SK-N-SH (cell line): ENCODE data around the gene DPYSL5. TPM values are rescaled to one million over a fixed set of nuclear protein-coding genes. Genes with fewer than 3 reads are reported as not detected.

ENCODE experiments used
- CTCF ChIA-PET: fragments of 300-600, 350-600 bp; formaldehyde crosslinking; extraction: SDS; loops from one replicate; lab custom pipeline; 2021; lab: Yijun Ruan, JAX
- POLR2A ChIA-PET: fragments of 350-600 bp; sonication (Branson Sonifier 250); formaldehyde crosslinking; extraction: SDS; loops from one replicate; lab custom pipeline; 2020; ENCODE audit warnings: antibody characterized with exemption, inconsistent platforms; lab: Yijun Ruan, JAX
- DNase-seq: peaks from one replicate; pipeline ENCODE4 v3.0.0; 2012
- H2AFZ ChIP-seq: fragments of 200-600 bp; sonication (generic); 2 replicates; pipeline ENCODE4 v1.8.1; 2016; ENCODE audit warnings: antibody characterized with exemption, mild to moderate bottlenecking, low read depth
- H3F3A ChIP-seq: fragments of 200-600 bp; sonication (generic); replicated peaks from 2 replicates; pipeline ENCODE3; 2016; ENCODE audit warnings: antibody characterized with exemption, mild to moderate bottlenecking; ENCODE audit not compliant: insufficient read depth
- H3K27ac ChIP-seq, 2 experiments: fragments of 200-500 bp in 1 of 2; fragments of 200-600 bp in 1 of 2; sonication (Bioruptor generic) in 1 of 2; sonication (generic), shearing (Covaris generic) in 1 of 2; 2 replicates each; pipeline versions ENCODE4 v1.5.1 to v1.6.1; 2014 to 2016; ENCODE audit warnings: low read depth in 2 of 2, inconsistent platforms in 1 of 2, low read length in 1 of 2, mild to moderate bottlenecking in 1 of 2, mixed read lengths in 1 of 2
- H3K27me3 ChIP-seq: fragments of 200-600 bp; sonication (generic), shearing (Covaris generic); 2 replicates; pipeline ENCODE4 v1.6.1; 2016; ENCODE audit warnings: mixed run types; ENCODE audit not compliant: insufficient read depth
- H3K36me3 ChIP-seq, 2 experiments: fragments of 200-500 bp in 1 of 2; fragments of 200-600 bp in 1 of 2; sonication (Bioruptor generic) in 1 of 2; sonication (generic) in 1 of 2; replicated peaks in 1 of 2; 2 replicates each; pipeline versions ENCODE3 to v1.5.1; 2014 to 2016; ENCODE audit warnings: low read length in 1 of 2, mild to moderate bottlenecking in 1 of 2; ENCODE audit not compliant: insufficient read depth in 2 of 2, control insufficient read depth in 1 of 2
- H3K4me1 ChIP-seq, 2 experiments: fragments of 200-500 bp in 1 of 2; fragments of 200-600 bp in 1 of 2; sonication (Bioruptor generic) in 1 of 2; sonication (generic), shearing (Covaris generic) in 1 of 2; 2 replicates each; pipeline versions ENCODE4 v1.5.1 to v1.6.1; 2014 to 2016; ENCODE audit warnings: low read depth in 1 of 2, low read length in 1 of 2, mixed run types in 1 of 2; ENCODE audit not compliant: insufficient read depth in 2 of 2, control insufficient read depth in 1 of 2
- H3K4me2 ChIP-seq: fragments of 200-600 bp; sonication (generic), shearing (Covaris generic); 2 replicates; pipeline ENCODE4 v1.6.1; 2017; ENCODE audit warnings: mixed run types
- H3K4me3 ChIP-seq, 2 experiments: fragments of 200-500 bp in 1 of 2; fragments of 200-600 bp in 1 of 2; sonication (Bioruptor generic) in 1 of 2; sonication (generic), shearing (Covaris generic) in 1 of 2; 2 replicates each; pipeline versions ENCODE4 v1.5.1 to v1.8.1; 2014 to 2016; ENCODE audit warnings: low read depth in 2 of 2, inconsistent platforms in 1 of 2, low read length in 1 of 2, mild to moderate bottlenecking in 1 of 2, mixed read lengths in 1 of 2, moderate library complexity in 1 of 2
- H3K79me2 ChIP-seq: fragments of 200-600 bp; sonication (generic); 2 replicates; pipeline ENCODE4 v1.8.1; 2017; ENCODE audit warnings: mild to moderate bottlenecking; ENCODE audit not compliant: insufficient read depth
- H3K9ac ChIP-seq: fragments of 200-600 bp; sonication (generic); 2 replicates; pipeline ENCODE4 v1.6.1; 2017; ENCODE audit warnings: mixed run types
- H3K9me2 ChIP-seq: fragments of 200-600 bp; sonication (generic); 2 replicates; pipeline ENCODE4 v1.6.1; 2017; ENCODE audit warnings: mixed run types
- H3K9me3 ChIP-seq: fragments of 200-600 bp; sonication (generic); 2 replicates; pipeline ENCODE4 v1.6.1; 2017; ENCODE audit warnings: mixed run types, mild to moderate bottlenecking, moderate library complexity
- H4K20me1 ChIP-seq: fragments of 200-600 bp; sonication (generic); 2 replicates; pipeline ENCODE4 v1.6.1; 2017; ENCODE audit warnings: mild to moderate bottlenecking, mixed run types; ENCODE audit not compliant: insufficient read depth
- CHD2 ChIP-seq: fragments of 150-350 bp; IDR thresholded peaks from 2 replicates; pipeline ENCODE4 v1.6.1; 2018; ENCODE audit warnings: low read length; ENCODE audit not compliant: partially characterized antibody
- FOXJ3 ChIP-seq: sonication (generic); formaldehyde crosslinking; IDR thresholded peaks from 2 replicates; pipeline ENCODE4 v1.5.1; 2020; ENCODE audit warnings: mild to moderate bottlenecking, missing genetic modification reagents
- NFIC ChIP-seq: IDR thresholded peaks from 2 replicates; pipeline ENCODE4 v1.4.0; 2012; ENCODE audit warnings: borderline replicate concordance
- NRF1 ChIP-seq: IDR thresholded peaks from 2 replicates; pipeline ENCODE4 v1.6.1; 2012; ENCODE audit warnings: low read depth, mild to moderate bottlenecking, low read length
- RAD21 ChIP-seq: IDR thresholded peaks from 2 replicates; pipeline ENCODE4 v1.6.1; 2012; ENCODE audit warnings: mild to moderate bottlenecking, low read length
- RCOR1 ChIP-seq: fragments of 150-350 bp; IDR thresholded peaks from 2 replicates; pipeline ENCODE4 v1.6.1; 2017; ENCODE audit warnings: antibody characterized with exemption, low read length
- REST ChIP-seq: IDR thresholded peaks from 2 replicates; pipeline ENCODE4 v1.6.1; 2012; ENCODE audit warnings: mild to moderate bottlenecking, low read depth, low read length, moderate library complexity
- RXRA ChIP-seq: IDR thresholded peaks from 2 replicates; pipeline ENCODE4 v1.4.0; 2012; ENCODE audit warnings: low read depth, mild to moderate bottlenecking, borderline replicate concordance
- TEAD4 ChIP-seq: IDR thresholded peaks from 2 replicates; pipeline ENCODE4 v1.4.0; 2012; ENCODE audit warnings: mild to moderate bottlenecking, borderline replicate concordance; ENCODE audit not compliant: insufficient read depth
- WGBS: methylation state at CpG from one replicate; pipeline ENCODE4 v1.1.6; 2017; ENCODE audit warnings: low lambda C conversion rate; 5-methylcytosine and 5-hydroxymethylcytosine counted together
- polyA plus RNA-seq, 3 experiments: library from polyadenylated mRNA; depleted of rRNA; stranded (reverse); fragments of >200 nt; gene quantifications; 2 replicates each; pipeline ENCODE4 v1.2.3, GENCODE V29; 2012

Gene DPYSL5
- 0.79 and 1.8 TPM in 2 replicates for polyA plus RNA-seq (2012; rRNA removed)
- polyA plus RNA-seq (2012; cell fraction: cytosol; rRNA removed) = 1.0 and 2.8 TPM in 2 replicates
- polyA plus RNA-seq (2012; cell fraction: nucleus; rRNA removed) = 0.64 and 1.0 TPM in 2 replicates

- Histone ChIP-seq H4K20me1 (no peaks in the 10 kb centered on the region), H3K36me3 (no peaks in the 10 kb centered on the region), H3K9ac (no peak within 1 kb of the TSS), H3K9me3 (no peaks in the 10 kb centered on the region), H2AFZ (no peak within 1 kb of the TSS; the same call in 1 of the 2 replicates), H3K27ac (peak within 1 kb of the TSS in 1 of 2 experiments; percentile 87; a peak in 2 of 4 replicates), H3K4me2 (peak within 1 kb of the TSS; percentile 73), H3F3A (peaks cover 4% of the 10 kb centered on the region), H3K9me2 (no peaks in the 10 kb centered on the region), H3K79me2 (no peaks in the 10 kb centered on the region), H3K27me3 (peaks cover 80% of the 10 kb centered on the region), H3K4me1 (peaks cover 0 to 37% of the 10 kb centered on the region in 2 experiments; a peak in 3 of 4 replicates), H3K4me3 (peak within 1 kb of the TSS; percentile 52 to 61)
- 3% methylated on average over 40 of the region's 83 CpGs for WGBS
- TF ChIP-seq RCOR1 = no peak
- peak; percentile 84 for TF ChIP-seq CHD2
- peak; percentile 29; the same call in 1 of the 2 replicates for TF ChIP-seq NRF1
- ChIA-PET POLR2A (interaction anchor here (0.6 to 5.5 kb wide), 7 partner anchors 12 to 95 kb away, joined by 3 to 51 read pairs (median 4); no protein-coding TSS in a partner anchor), CTCF (interaction anchor here (1.1 to 19.4 kb wide), 17 partner anchors 8 to 270 kb away, joined by 3 to 779 read pairs (median 16); partner anchors contain the start of gene MAPRE3)
- peak; percentile 99 for DNase-seq
Observed at GRCh38 chr2:26847655-26848335, at the start of gene DPYSL5. DPYSL5 (plus strand) TSS chr2:26848132; CDS start chr2:26898500, 50,368 bp downstream.

GRCh38 chr2:26801328-26801727 lies 46.6 kb upstream of the DPYSL5 start:
- Histone ChIP-seq H3K9me3 (no peaks in the 10 kb centered on the region), H3F3A (peaks cover 20% of the 10 kb centered on the region), H2AFZ (no peak overlapping the region), H3K4me3 (no peak overlapping the region), H3K4me2 (no peak overlapping the region), H3K9me2 (no peaks in the 10 kb centered on the region), H3K4me1 (no peaks in the 10 kb centered on the region), H3K79me2 (0 out of 2 replicates have a peak, but pooled peaks cover 1% of the 10 kb centered on the region), H3K27ac (no peak overlapping the region), H4K20me1 (no peaks in the 10 kb centered on the region), H3K27me3 (no peaks in the 10 kb centered on the region), H3K9ac (no peak overlapping the region), H3K36me3 (peaks cover 13% of the 10 kb centered on the region in 2 experiments)
- CTCF ChIA-PET = no interaction called here
- TF ChIP-seq NFIC (peak; percentile 66), RAD21 (no peak), RXRA (no peak), FOXJ3 (CRISPR knock-in tag) (no peak), REST (no peak), TEAD4 (no peak)
- POLR2A ChIA-PET = no interaction called here
- 72% methylated on average over 4 of the region's 4 CpGs for WGBS
- DNase-seq = no peak
